PC-3 (cell line): ENCODE data around the gene ZNRF2. TPM values are rescaled to one million over a fixed set of nuclear protein-coding genes. Genes with fewer than 3 reads are reported as not detected.

Source experiments
- ATAC-seq: fragments of 200-7000 bp; cut with Tn5 transposase; 2 replicates; pipeline ENCODE4 v1.9.1; 2020; ENCODE audit warnings: mild to moderate bottlenecking, moderate library complexity
- BruUV-seq: library from RNA; stranded (reverse); fragments of 400-500 nt; replicated peaks from 2 replicates; lab custom pipeline; 2021; lab: Mats Ljungman, UMichigan
- CTCF ChIA-PET: fragments of 300-600 bp; sonication (Branson Sonifier 250); formaldehyde crosslinking; loops from one replicate; lab custom pipeline; 2022; ENCODE audit warnings: antibody characterized with exemption; lab: Charles Lee
- POLR2A ChIA-PET: fragments of 300-600 bp; sonication (Branson Sonifier 250); formaldehyde crosslinking; loops from one replicate; lab custom pipeline; 2022; ENCODE audit warnings: antibody characterized with exemption; ENCODE audit not compliant: unreplicated experiment; lab: Charles Lee
- DNase-seq: peaks from one replicate; pipeline ENCODE4 v3.0.0-alpha.2; 2015
- H2AFZ ChIP-seq: fragments of 300-600 bp; sonication (generic); 2 replicates; pipeline ENCODE4 v1.6.0; 2016; ENCODE audit warnings: antibody characterized with exemption, low read length
- H3F3A ChIP-seq: fragments of 300-600 bp; sonication (generic); one replicate; pipeline ENCODE4 v1.6.0; 2017; ENCODE audit warnings: antibody characterized with exemption, low read length, control low read depth, mild to moderate bottlenecking; ENCODE audit not compliant: unreplicated experiment
- H3K27ac ChIP-seq: fragments of 300-600 bp; sonication (generic); 2 replicates; pipeline ENCODE4 v1.5.1; 2016; ENCODE audit warnings: mild to moderate bottlenecking, low read length
- H3K27me3 ChIP-seq: fragments of 300-600 bp; sonication (generic); 2 replicates; pipeline ENCODE4 v1.6.1; 2016; ENCODE audit warnings: low read length, mixed read lengths
- H3K36me3 ChIP-seq: fragments of 300-600 bp; sonication (generic); 2 replicates; pipeline ENCODE4 v1.6.1; 2016; ENCODE audit warnings: low read depth, mixed run types, low read length, mixed read lengths
- H3K4me1 ChIP-seq: fragments of 300-600 bp; sonication (generic); 2 replicates; pipeline ENCODE4 v1.5.1; 2016; ENCODE audit warnings: low read length; ENCODE audit not compliant: insufficient read depth
- H3K4me2 ChIP-seq: fragments of 300-600 bp; sonication (generic); 2 replicates; pipeline ENCODE4 v1.6.0; 2016; ENCODE audit warnings: low read length
- H3K4me3 ChIP-seq: fragments of 300-600 bp; sonication (generic); 2 replicates; pipeline ENCODE4 v1.5.1; 2016; ENCODE audit warnings: mild to moderate bottlenecking, low read length, mixed read lengths
- H3K79me2 ChIP-seq: fragments of 300-600 bp; sonication (generic); 2 replicates; pipeline ENCODE4 v1.6.1; 2017; ENCODE audit warnings: low read length, mixed read lengths
- H3K9ac ChIP-seq: fragments of 300-600 bp; sonication (generic); 2 replicates; pipeline ENCODE4 v1.6.0; 2016; ENCODE audit warnings: mild to moderate bottlenecking, low read length
- H3K9me2 ChIP-seq: fragments of 300-600 bp; sonication (generic); replicated peaks from 2 replicates; pipeline ENCODE4 v1.6.1; 2016; ENCODE audit warnings: mixed run types, low read length, mixed read lengths
- H3K9me3 ChIP-seq: fragments of 300-600 bp; sonication (generic); 2 replicates; pipeline ENCODE4 v1.6.1; 2016; ENCODE audit warnings: low read length, mixed read lengths
- H4K20me1 ChIP-seq: fragments of 300-600 bp; sonication (generic); 2 replicates; pipeline ENCODE4 v1.6.1; 2016; ENCODE audit warnings: low read length, mixed read lengths
- CTCF ChIP-seq: fragments of 300-600 bp; sonication (generic); conservative IDR thresholded peaks from 2 replicates; pipeline ENCODE4 v1.5.1; 2017; ENCODE audit warnings: antibody characterized with exemption, low read depth, mild to moderate bottlenecking, low read length
- EZH2 ChIP-seq: fragments of 300-600 bp; sonication (generic); IDR thresholded peaks from one replicate; pipeline ENCODE4 v1.6.1; 2017; ENCODE audit warnings: antibody characterized with exemption, mild to moderate bottlenecking, low read length; ENCODE audit not compliant: unreplicated experiment
- EZH2phosphoT487 ChIP-seq: fragments of 300-600 bp; sonication (generic); IDR thresholded peaks from 2 replicates; pipeline ENCODE4 v1.6.1; 2018; ENCODE audit warnings: mild to moderate bottlenecking, antibody characterized with exemption, low read length, borderline replicate concordance
- intact Hi-C: fragments of 100-400 bp; cut with micrococcal nuclease; formaldehyde crosslinking; loops from 2 replicates; pipeline ENCODE4 v1.9.0; 2023
- total RNA-seq: library from RNA; depleted of rRNA; stranded (reverse); fragments of >200 nt; gene quantifications from 2 replicates; pipeline ENCODE4 v1.2.3, GENCODE V29; 2014

ZNRF2 gene
- total RNA-seq, 1 experiment from 2014 or later, result 13.1 TPM

GRCh38 chr7:30268586-30268985 is 15.8 kb upstream of the ZNRF2 start:
- H3F3A ChIP-seq, result no peaks in the 10 kb centered on the region
- ATAC-seq, result no peak
- no peaks in the 10 kb centered on the region for H3K36me3 ChIP-seq
- no TSS peak for BruUV-seq
- H3K4me1 ChIP-seq, result no peaks in the 10 kb centered on the region
- no peak overlapping the region for H3K4me3 ChIP-seq
- no peaks in the 10 kb centered on the region for H3K27me3 ChIP-seq
- H3K27ac ChIP-seq, result no peak overlapping the region
- ChIA-PET CTCF (no interaction called here), POLR2A (no interaction called here)
- H3K9me2 ChIP-seq, result no peaks in the 10 kb centered on the region
- no peaks in the 10 kb centered on the region for H3K79me2 ChIP-seq
- TF ChIP-seq EZH2phosphoT487 (no peak), CTCF (no peak), EZH2 (no peak)
- no peaks in the 10 kb centered on the region for H3K9me3 ChIP-seq
- H3K9ac ChIP-seq, result no peak overlapping the region
- H4K20me1 ChIP-seq, result no peaks in the 10 kb centered on the region
- no peak overlapping the region for H2AFZ ChIP-seq
- no peak for DNase-seq
- intact Hi-C loops, result no loop called here
- H3K4me2 ChIP-seq, result no peak overlapping the region

DNA sequence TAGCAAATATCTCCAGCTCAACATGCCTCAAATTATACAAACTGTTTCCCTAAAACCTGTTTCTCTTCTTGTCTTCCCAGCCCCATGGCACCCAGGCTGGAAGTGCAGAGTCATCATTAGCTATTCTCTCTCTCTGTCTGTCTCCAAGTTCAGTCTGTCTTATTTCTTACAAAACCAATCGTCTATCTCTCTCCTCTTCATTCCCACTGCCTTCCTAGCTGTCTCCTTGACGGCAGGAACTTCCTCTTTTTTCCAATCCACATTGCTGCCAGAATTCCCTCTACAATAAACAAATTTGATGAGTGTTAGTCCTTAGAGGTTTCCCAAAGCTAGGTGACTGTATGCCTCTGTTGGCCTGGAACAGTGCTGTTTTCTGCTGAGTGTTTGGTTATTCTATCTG is 14.9 kb upstream of the ZNRF2 start:
- Histone ChIP-seq H3K4me3 (no peak overlapping the region), H3K27me3 (no peaks in the 10 kb centered on the region), H4K20me1 (no peaks in the 10 kb centered on the region), H3K27ac (no peak overlapping the region), H3K9me3 (no peaks in the 10 kb centered on the region), H3K4me1 (no peaks in the 10 kb centered on the region), H3F3A (no peaks in the 10 kb centered on the region), H3K9me2 (no peaks in the 10 kb centered on the region), H2AFZ (no peak overlapping the region), H3K4me2 (no peak overlapping the region), H3K36me3 (no peaks in the 10 kb centered on the region), H3K79me2 (no peaks in the 10 kb centered on the region), H3K9ac (no peak overlapping the region)
- ATAC-seq (no peak), DNase-seq (no peak)
- intact Hi-C loops, result no loop called here
- no TSS peak for BruUV-seq
- ChIA-PET CTCF (no interaction called here), POLR2A (no interaction called here)
- TF ChIP-seq CTCF (no peak), EZH2phosphoT487 (no peak), EZH2 (no peak)

- BruUV-seq, result no TSS peak
- intact Hi-C loops, result no loop called here
Observed at GRCh38 chr7:30270921-30271320, 13.5 kb upstream of the ZNRF2 start.

More at GRCh38 chr7:30270921-30271320, 13.5 kb upstream of the ZNRF2 start:
- H3K27ac ChIP-seq, result no peak overlapping the region
- H3K4me2 ChIP-seq, result no peak overlapping the region
- no peaks in the 10 kb centered on the region for H3K27me3 ChIP-seq
- no peaks in the 10 kb centered on the region for H3K9me2 ChIP-seq
- H3F3A ChIP-seq, result no peaks in the 10 kb centered on the region
- DNase-seq (no peak), ATAC-seq (no peak)
- H3K9ac ChIP-seq, result no peak overlapping the region
- ChIA-PET CTCF (no interaction called here), POLR2A (no interaction called here)
- H3K4me1 ChIP-seq, result no peaks in the 10 kb centered on the region
- H4K20me1 ChIP-seq, result no peaks in the 10 kb centered on the region
- TF ChIP-seq EZH2 (no peak), EZH2phosphoT487 (no peak), CTCF (no peak)
- no peaks in the 10 kb centered on the region for H3K79me2 ChIP-seq
- no peaks in the 10 kb centered on the region for H3K36me3 ChIP-seq
- H3K4me3 ChIP-seq, result no peak overlapping the region
- no peaks in the 10 kb centered on the region for H3K9me3 ChIP-seq
- no peak overlapping the region for H2AFZ ChIP-seq
